Osteocyte (in vitro differentiated cells): ENCODE measurements around the gene VAMP1. TPM values are rescaled to one million over a fixed set of nuclear protein-coding genes. Genes with fewer than 3 reads are reported as not detected.
"Not testable (repeated sequence)": the region's sequence is repeated elsewhere in the genome, so short reads cannot be mapped to it uniquely, and the experiment has no call there.

ENCODE experiments used
- DNase-seq: peaks from one replicate; pipeline ENCODE4 v3.0.0; 2021; ENCODE audit warnings: mixed read lengths; ENCODE audit not compliant: unreplicated experiment; ENCODE audit errors: extremely low spot score
- H3K27ac Mint-ChIP-seq: one replicate; pipeline ENCODE4 v1.8.0; 2021; ENCODE audit warnings: mild to moderate bottlenecking, mixed read lengths; ENCODE audit not compliant: unreplicated experiment
- H3K27me3 Mint-ChIP-seq: one replicate; pipeline ENCODE4 v1.8.0; 2021; ENCODE audit warnings: mixed read lengths; ENCODE audit not compliant: unreplicated experiment
- H3K36me3 Mint-ChIP-seq: one replicate; pipeline ENCODE4 v1.8.0; 2021; ENCODE audit warnings: mixed read lengths; ENCODE audit not compliant: unreplicated experiment
- H3K4me1 Mint-ChIP-seq: one replicate; pipeline ENCODE4 v1.8.0; 2021; ENCODE audit warnings: mixed read lengths; ENCODE audit not compliant: unreplicated experiment
- H3K4me3 Mint-ChIP-seq: one replicate; pipeline ENCODE4 v1.8.0; 2021; ENCODE audit warnings: mild to moderate bottlenecking, moderate library complexity, mixed read lengths; ENCODE audit not compliant: unreplicated experiment
- H3K9me3 Mint-ChIP-seq: one replicate; pipeline ENCODE4 v1.8.0; 2021; ENCODE audit warnings: mixed read lengths; ENCODE audit not compliant: unreplicated experiment
- total RNA-seq: library from RNA; stranded (reverse); gene quantifications from 2 replicates; pipeline ENCODE4 v1.2.1, GENCODE V29; 2021
- TF ChIP-seq, protein P1 (sequence below): fragments of 200-600 bp; sonication (generic); IDR thresholded peaks from 2 replicates; pipeline ENCODE4 v1.5.0; 2021; ENCODE audit warnings: antibody characterized with exemption, mild to moderate bottlenecking, moderate library complexity

Gene VAMP1
- total RNA-seq, 1 donor from 2014 or later, result 6.9 TPM

DNA sequence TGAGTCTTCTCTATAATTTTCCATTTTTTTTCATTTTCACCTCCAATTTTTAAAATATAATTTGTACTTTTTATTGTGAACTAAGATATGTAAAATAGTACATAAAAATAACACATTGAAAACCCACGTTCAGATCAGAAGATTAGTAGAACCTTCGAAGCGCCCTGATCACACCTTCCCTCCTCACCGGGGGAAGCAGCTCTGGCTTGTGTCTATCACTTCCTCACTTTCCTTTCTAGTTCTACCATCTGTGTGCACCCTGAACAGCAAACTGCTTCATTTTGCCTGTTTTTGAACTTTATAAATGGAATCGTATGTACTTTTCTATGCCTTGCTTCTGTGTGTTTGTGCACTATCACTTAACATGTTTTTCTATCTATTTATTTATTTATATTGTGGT is 37.5 kb downstream of the VAMP1 start:
- Mint-ChIP-seq H3K9me3 (no peaks in the 10 kb centered on the region), H3K27ac (no peak overlapping the region), H3K27me3 (no peaks in the 10 kb centered on the region), H3K4me1 (peaks cover 21% of the 10 kb centered on the region), H3K4me3 (no peak overlapping the region), H3K36me3 (no peaks in the 10 kb centered on the region)
- no peak for DNase-seq
- TF ChIP-seq, protein P1, sequence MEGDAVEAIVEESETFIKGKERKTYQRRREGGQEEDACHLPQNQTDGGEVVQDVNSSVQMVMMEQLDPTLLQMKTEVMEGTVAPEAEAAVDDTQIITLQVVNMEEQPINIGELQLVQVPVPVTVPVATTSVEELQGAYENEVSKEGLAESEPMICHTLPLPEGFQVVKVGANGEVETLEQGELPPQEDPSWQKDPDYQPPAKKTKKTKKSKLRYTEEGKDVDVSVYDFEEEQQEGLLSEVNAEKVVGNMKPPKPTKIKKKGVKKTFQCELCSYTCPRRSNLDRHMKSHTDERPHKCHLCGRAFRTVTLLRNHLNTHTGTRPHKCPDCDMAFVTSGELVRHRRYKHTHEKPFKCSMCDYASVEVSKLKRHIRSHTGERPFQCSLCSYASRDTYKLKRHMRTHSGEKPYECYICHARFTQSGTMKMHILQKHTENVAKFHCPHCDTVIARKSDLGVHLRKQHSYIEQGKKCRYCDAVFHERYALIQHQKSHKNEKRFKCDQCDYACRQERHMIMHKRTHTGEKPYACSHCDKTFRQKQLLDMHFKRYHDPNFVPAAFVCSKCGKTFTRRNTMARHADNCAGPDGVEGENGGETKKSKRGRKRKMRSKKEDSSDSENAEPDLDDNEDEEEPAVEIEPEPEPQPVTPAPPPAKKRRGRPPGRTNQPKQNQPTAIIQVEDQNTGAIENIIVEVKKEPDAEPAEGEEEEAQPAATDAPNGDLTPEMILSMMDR, result no peak

DNA sequence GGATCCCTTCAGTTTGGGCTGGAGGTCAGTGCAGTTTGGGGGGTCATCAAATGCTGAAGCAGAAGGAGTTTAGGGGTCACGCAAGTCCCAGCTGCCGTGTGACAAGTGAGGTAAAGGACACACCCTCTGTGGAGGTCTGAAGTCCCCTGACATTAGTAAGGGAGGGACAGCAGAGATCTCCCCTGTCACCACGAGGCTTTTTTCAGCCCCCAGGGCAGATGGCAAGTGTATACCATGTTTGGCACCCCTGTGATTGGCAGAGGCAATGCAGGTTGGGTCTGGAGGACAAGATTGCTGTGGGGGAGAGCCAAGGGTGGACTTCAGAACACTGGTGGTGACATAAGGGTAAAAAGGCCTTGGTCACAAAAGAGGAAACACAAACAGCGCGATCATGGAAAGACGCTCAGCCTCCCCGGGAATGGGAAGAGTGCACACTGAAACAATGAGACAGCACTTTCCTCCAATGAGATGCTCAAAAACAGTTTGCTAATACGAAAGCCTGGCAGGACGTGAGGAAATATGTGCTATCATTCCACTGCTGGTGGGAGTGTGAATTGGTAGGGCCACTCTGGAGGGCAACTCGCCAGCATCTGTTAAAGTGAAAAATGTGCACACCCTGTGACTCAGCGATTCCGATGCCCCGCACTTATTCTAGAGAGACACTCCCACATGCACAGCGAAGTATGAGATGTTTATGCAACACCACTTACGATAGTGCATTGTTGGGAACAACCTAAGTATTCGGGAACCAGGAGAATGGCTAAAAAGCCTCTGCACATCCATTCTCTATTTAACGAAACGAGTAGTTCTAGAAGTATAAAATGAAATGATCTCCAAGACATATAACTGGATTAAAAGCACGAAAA is 40.1 kb downstream of the VAMP1 start:
- peak; percentile 88 for DNase-seq
- peak overlapping the region; percentile 93 for H3K27ac Mint-ChIP-seq
- no peaks in the 10 kb centered on the region for H3K9me3 Mint-ChIP-seq
- H3K4me3 Mint-ChIP-seq, result peak overlapping the region; percentile 26
- TF ChIP-seq, protein P1, result no peak
- peaks cover 21% of the 10 kb centered on the region for H3K4me1 Mint-ChIP-seq
- H3K36me3 Mint-ChIP-seq, result no peaks in the 10 kb centered on the region
- no peaks in the 10 kb centered on the region for H3K27me3 Mint-ChIP-seq

DNA sequence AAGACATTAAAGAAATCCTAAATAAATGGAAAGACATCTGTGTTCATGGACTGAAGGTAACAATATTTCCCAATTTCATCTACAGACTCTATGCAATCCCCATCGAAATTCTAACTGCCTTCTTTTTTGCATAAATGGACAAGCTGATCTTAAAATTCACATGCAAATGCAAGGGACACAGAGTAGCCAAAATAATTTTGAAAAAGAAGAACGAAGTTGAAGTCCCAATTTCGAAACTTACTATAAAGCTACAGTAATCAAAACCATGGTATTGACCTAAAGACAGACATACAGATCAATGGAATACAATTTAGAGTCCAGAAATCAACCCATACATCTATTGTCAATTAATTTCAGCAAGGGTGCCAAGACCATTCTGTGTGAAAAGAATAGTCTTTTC is 42.2 kb downstream of the VAMP1 start:
- H3K9me3 Mint-ChIP-seq, result no peaks in the 10 kb centered on the region
- no peak overlapping the region for H3K27ac Mint-ChIP-seq
- H3K27me3 Mint-ChIP-seq, result no peaks in the 10 kb centered on the region
- no peaks in the 10 kb centered on the region for H3K36me3 Mint-ChIP-seq
- TF ChIP-seq, protein P1, result no peak
- DNase-seq, result no peak
- peaks cover 24% of the 10 kb centered on the region for H3K4me1 Mint-ChIP-seq
- no peak overlapping the region for H3K4me3 Mint-ChIP-seq

DNA sequence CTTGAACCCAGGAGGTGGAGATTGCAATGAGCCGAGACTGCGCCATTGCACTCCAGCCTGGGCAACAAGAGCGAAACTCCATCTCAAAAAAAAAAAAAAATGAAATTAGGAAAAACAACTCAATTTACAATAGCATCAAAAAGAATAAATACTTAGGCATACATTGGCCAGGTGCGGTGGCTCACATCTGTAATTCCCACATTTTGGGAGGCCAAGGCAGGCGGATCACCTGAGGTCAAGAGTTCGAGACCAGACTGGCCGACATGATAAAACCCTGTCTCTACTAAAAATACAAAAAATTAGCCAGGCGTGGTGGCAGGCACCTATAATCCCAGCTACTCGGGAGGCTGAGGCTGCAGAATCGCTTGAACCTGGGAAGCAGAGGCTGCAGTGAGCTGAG is 42.7 kb downstream of the VAMP1 start:
- not testable (repeated sequence) for H3K36me3 Mint-ChIP-seq, H3K27me3 Mint-ChIP-seq, H3K4me3 Mint-ChIP-seq, H3K27ac Mint-ChIP-seq, DNase-seq, H3K9me3 Mint-ChIP-seq
- peaks cover 25% of the 10 kb centered on the region for H3K4me1 Mint-ChIP-seq

DNA sequence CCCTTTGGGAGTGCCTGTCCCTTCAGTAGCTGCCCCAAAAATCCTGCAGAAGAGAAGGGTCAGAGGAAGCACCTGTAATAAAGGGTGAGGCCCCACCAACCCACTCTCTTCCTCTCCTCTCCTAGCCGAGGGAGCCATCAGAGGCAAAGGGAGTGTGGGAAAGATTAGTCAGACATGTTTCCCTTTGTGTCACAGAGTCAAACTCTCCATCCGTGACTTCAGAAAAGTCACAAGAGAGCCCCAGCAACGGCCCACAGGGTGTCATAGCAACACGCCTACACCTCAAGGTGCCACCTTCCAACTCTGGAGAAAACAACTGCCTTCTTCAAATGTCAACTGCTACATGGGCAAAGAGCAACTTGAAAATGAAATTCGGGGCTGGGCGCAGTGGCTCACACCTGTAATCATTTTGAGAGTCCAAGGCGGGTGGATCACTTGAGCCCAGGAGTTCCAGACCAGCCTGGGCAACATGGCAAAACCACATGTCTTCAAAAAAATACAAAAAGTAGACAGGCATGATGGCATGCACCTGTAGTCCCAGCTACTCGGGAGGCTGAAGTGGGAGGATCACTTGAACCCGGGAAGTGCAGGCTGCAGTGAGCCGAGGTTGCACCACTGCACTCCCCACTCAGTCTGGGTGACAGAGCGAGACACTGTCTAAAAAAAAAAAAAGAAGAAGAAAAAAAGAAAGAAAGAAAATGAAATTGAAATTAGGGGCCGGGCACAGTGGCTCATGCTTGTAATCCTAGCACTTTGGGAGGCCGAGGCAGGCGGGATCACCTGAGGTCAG is 43.4 kb downstream of the VAMP1 start:
- Mint-ChIP-seq H3K4me3 (no peak overlapping the region), H3K27ac (no peak overlapping the region), H3K9me3 (no peaks in the 10 kb centered on the region), H3K36me3 (no peaks in the 10 kb centered on the region), H3K27me3 (no peaks in the 10 kb centered on the region), H3K4me1 (peaks cover 25% of the 10 kb centered on the region)
- TF ChIP-seq, protein P1, result no peak
- no peak for DNase-seq
